Medulla oblongata (tissue), 1 donor: Measurements from ENCODE around the gene MAP2K5.

ENCODE experiments used
- DNase-seq: peaks from one replicate; pipeline ENCODE4 v3.0.0-alpha.2; 2015; ENCODE audit errors: extremely low spot score

MAP2K5 gene

GRCh38 chr15:67758619-67759300, 216.3 kb downstream of the MAP2K5 start:
- DNase-seq, result no peak

- no peak for DNase-seq
Measured at GRCh38 chr15:67760901-67761300, 218.4 kb downstream of the MAP2K5 start.

GRCh38 chr15:67761343-67761742, 218.8 kb downstream of the MAP2K5 start:
- DNase-seq, result no peak

GRCh38 chr15:67762610-67763368, 220.3 kb downstream of the MAP2K5 start:
- no peak for DNase-seq

- DNase-seq, result no peak
Measured at GRCh38 chr15:67765701-67766100, 223.2 kb downstream of the MAP2K5 start.

GRCh38 chr15:67766968-67767367, 224.5 kb downstream of the MAP2K5 start:
- DNase-seq, result no peak

- no peak for DNase-seq
Measured at GRCh38 chr15:67768313-67768977, 225.9 kb downstream of the MAP2K5 start.

GRCh38 chr15:67769497-67770357, 227.2 kb downstream of the MAP2K5 start:
- DNase-seq, result no peak

- no peak for DNase-seq
Measured at GRCh38 chr15:67770358-67770628, 227.8 kb downstream of the MAP2K5 start.

GRCh38 chr15:67771189-67771800, 228.8 kb downstream of the MAP2K5 start:
- no peak for DNase-seq

- no peak for DNase-seq
Measured at GRCh38 chr15:67774626-67775025, 232.1 kb downstream of the MAP2K5 start.

- no peak for DNase-seq
Measured at GRCh38 chr15:67775250-67775649, 232.7 kb downstream of the MAP2K5 start.

GRCh38 chr15:67775998-67776397, 233.5 kb downstream of the MAP2K5 start:
- no peak for DNase-seq

- no peak for DNase-seq
Measured at GRCh38 chr15:67776600-67776999, 234.1 kb downstream of the MAP2K5 start.

- DNase-seq, result no peak
Measured at GRCh38 chr15:67777071-67777470, 234.6 kb downstream of the MAP2K5 start.

GRCh38 chr15:67777773-67778172, 235.3 kb downstream of the MAP2K5 start:
- DNase-seq, result no peak

- no peak for DNase-seq
Measured at GRCh38 chr15:67778968-67779548, 236.6 kb downstream of the MAP2K5 start.

- no peak for DNase-seq
Measured at GRCh38 chr15:67779549-67780111, 237.1 kb downstream of the MAP2K5 start.

- no peak for DNase-seq
Measured at GRCh38 chr15:67781061-67781460, 238.6 kb downstream of the MAP2K5 start.

- DNase-seq, result no peak
Measured at GRCh38 chr15:67781907-67782690, 239.6 kb downstream of the MAP2K5 start.
